Measurements from ENCODE around the gene ZNF438.

GRCh38 chr10:30804478-30805055 lies 227.1 kb downstream of the ZNF438 start:
- TF ChIP-seq, protein P1, sequence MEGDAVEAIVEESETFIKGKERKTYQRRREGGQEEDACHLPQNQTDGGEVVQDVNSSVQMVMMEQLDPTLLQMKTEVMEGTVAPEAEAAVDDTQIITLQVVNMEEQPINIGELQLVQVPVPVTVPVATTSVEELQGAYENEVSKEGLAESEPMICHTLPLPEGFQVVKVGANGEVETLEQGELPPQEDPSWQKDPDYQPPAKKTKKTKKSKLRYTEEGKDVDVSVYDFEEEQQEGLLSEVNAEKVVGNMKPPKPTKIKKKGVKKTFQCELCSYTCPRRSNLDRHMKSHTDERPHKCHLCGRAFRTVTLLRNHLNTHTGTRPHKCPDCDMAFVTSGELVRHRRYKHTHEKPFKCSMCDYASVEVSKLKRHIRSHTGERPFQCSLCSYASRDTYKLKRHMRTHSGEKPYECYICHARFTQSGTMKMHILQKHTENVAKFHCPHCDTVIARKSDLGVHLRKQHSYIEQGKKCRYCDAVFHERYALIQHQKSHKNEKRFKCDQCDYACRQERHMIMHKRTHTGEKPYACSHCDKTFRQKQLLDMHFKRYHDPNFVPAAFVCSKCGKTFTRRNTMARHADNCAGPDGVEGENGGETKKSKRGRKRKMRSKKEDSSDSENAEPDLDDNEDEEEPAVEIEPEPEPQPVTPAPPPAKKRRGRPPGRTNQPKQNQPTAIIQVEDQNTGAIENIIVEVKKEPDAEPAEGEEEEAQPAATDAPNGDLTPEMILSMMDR (IDR thresholded peaks at IDR 0.05): no peak
- TF ChIP-seq EZH2 (IDR thresholded peaks at IDR 0.05): no peak

All from neural progenitor cell (in vitro differentiated cells).